Epithelial cell of proximal tubule (primary cell): ENCODE results near the gene HSD17B12. TPM values are rescaled to one million over a fixed set of nuclear protein-coding genes. Genes with fewer than 3 reads are reported as not detected.
A peak's percentile ranks its signal among the peaks of the same experiment; 100 is the strongest.

ENCODE experiments used
- DNase-seq: peaks from one replicate; pipeline ENCODE4 v3.0.0-alpha.2; 2011; ENCODE audit warnings: low read depth
- H3K4me3 ChIP-seq: 2 replicates; pipeline ENCODE4 v1.5.1; 2011; ENCODE audit warnings: low read depth, mild to moderate bottlenecking, low read length
- total RNA-seq: library from RNA; depleted of rRNA; stranded (reverse); fragments of >200 nt; gene quantifications from 2 replicates; pipeline ENCODE4 v1.2.3, GENCODE V29; 2015
- TF ChIP-seq, protein P1 (sequence below): conservative IDR thresholded peaks from 2 replicates; pipeline ENCODE4 v1.5.1; 2012; ENCODE audit warnings: low read depth, mild to moderate bottlenecking, low read length

HSD17B12 gene
- total RNA-seq, 1 donor from 2014 or later, result 49.5 TPM

DNA sequence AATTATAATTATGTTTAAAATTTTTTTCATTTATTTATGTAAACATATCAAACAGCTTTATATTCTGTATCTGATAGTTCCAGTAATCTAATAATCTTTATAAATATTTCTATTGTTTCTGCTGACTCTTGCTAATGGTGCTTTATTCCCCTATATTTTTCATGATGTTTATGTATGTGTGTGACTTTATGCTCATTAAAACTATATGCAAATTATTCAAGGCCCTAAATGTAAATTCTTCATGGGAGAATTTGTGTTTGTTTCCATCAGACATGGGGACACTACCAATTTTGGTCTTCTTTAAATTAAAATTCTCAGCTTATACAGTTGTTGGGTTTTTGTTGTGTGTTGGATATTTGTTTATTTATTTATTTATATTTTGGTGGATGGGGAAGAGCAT is 186.4 kb downstream of the HSD17B12 start:
- TF ChIP-seq, protein P1, sequence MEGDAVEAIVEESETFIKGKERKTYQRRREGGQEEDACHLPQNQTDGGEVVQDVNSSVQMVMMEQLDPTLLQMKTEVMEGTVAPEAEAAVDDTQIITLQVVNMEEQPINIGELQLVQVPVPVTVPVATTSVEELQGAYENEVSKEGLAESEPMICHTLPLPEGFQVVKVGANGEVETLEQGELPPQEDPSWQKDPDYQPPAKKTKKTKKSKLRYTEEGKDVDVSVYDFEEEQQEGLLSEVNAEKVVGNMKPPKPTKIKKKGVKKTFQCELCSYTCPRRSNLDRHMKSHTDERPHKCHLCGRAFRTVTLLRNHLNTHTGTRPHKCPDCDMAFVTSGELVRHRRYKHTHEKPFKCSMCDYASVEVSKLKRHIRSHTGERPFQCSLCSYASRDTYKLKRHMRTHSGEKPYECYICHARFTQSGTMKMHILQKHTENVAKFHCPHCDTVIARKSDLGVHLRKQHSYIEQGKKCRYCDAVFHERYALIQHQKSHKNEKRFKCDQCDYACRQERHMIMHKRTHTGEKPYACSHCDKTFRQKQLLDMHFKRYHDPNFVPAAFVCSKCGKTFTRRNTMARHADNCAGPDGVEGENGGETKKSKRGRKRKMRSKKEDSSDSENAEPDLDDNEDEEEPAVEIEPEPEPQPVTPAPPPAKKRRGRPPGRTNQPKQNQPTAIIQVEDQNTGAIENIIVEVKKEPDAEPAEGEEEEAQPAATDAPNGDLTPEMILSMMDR, result no peak
- DNase-seq, result no peak
- no peak overlapping the region for H3K4me3 ChIP-seq

DNA sequence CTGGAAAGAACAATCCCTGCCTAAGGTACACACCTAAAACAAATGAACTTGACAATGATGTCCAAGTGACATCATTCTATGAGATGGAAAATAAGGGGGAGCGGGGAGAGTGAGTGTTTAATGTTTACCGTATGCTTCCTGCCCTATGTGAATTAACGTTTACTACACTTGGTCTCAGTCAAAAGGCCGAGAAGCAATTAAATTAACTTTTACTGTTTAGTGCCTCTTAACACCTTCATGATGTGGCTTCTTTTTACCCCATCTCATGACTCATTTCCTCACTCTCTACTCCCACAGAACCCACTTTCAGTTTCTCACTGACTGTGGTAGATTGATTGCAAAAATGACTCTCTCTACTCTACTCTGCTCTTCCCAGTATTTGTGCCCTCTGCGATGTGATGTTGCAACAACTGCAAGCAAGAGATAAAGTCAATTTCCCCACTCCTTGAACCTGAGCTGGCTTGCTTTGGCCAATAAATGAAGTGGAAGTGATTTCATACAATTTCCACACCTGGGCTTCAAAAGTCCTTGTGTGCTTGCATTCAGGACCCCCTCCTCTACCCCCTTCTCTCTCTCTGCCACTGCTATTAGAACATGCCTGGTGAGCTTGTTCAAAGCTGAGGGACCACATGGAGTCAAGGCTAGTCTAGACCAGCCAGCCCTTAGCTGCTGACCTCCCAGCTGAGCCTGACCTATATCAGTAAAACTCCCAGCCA is 188.5 kb downstream of the HSD17B12 start:
- no peak overlapping the region for H3K4me3 ChIP-seq
- peak; percentile 68 for DNase-seq
- TF ChIP-seq, protein P1, result no peak

DNA sequence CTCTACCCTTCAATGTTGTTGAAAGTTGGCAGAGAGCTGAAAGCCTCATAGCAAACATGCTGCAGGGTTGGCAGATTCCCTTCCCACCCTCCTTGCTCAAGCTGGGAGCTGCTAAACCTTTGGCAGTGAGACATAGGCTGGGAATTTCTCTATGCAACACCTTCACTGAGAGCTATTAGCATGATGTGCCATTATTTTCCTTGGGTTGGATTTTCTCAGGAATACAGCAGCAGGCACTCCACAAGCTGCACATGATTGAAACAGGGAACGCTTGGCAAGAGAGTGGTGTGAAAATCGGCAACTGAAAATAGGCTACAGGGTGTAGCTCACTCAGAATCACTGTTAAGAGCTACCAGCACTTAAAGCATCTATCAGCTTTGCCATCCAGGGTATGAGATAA is 190.5 kb downstream of the HSD17B12 start:
- no peak overlapping the region for H3K4me3 ChIP-seq
- no peak for DNase-seq
- TF ChIP-seq, protein P1, result no peak

DNA sequence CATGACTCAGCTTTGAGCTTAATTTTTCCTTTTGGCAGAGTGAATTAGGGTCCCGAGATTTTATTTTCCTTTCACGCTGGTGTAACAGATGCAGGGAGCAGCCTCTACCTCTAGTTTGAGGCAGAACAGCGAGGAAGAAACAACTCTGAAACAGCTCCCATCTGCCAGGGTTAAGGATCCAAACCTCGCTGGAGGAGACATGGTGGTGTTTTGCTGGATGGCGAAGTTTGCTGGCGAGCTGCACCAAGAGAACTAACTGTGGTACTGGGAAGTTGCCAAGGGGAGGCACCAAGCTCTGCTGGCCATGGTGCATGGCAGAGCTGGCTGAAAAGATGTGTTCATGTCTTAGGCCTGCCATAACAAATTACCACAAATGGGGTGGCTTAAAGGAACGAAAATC is 192.5 kb downstream of the HSD17B12 start:
- TF ChIP-seq, protein P1, result no peak
- H3K4me3 ChIP-seq, result no peak overlapping the region
- no peak for DNase-seq

DNA sequence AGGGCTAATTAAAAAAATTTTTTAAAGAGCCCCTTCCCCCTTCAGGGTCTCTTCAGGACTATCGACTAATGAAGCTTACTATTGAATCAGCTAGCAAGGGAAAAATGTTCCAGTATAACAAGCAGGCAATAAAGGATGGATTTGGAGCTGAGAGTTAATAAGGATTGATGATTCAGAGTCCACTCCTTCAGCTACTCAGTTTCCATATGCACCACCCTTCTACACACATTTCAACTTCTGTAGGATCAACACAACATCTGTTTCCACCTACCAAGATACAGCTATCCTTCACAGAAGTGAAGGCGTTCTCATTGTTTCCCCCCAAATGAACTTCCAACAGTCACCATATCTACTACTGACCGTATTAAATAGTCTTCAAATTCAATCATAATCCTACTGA is 193.5 kb downstream of the HSD17B12 start:
- TF ChIP-seq, protein P1, result no peak
- DNase-seq, result no peak
- no peak overlapping the region for H3K4me3 ChIP-seq

DNA sequence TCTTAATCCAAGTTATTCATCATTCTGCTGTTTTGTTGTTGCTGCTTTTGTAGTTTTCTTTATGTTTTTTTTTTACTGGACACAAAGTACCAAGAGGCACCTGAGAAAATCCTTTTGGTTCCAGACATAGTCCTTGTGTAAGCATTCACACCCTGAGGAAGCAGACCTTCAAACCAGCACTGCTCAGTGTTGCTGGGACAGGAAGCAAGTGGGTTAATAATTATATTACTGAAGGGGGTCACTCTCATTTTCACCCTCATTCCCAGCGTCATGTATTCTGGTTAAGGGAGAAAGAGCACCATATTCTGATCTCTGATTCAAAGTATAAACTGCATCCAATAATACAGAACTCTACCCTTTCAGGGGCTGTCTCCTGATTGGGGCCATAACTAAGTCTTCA is 194.2 kb downstream of the HSD17B12 start:
- DNase-seq, result no peak
- H3K4me3 ChIP-seq, result no peak overlapping the region
- TF ChIP-seq, protein P1, result no peak
